SU-DHL-6 (cell line): ENCODE measurements around the gene PLAGL2.
A peak's percentile ranks its signal among the peaks of the same experiment; 100 is the strongest.

Experiments used
- H2AFZ ChIP-seq: fragments of 200-600 bp; sonication (generic); 2 replicates; pipeline ENCODE4 v1.6.1; 2014; ENCODE audit warnings: low read depth, mild to moderate bottlenecking, moderate library complexity, mixed read lengths, antibody characterized with exemption, low read length; ENCODE audit not compliant: severe bottlenecking
- H3F3A ChIP-seq: fragments of 200-600 bp; shearing (Covaris generic); 2 replicates; pipeline ENCODE4 v1.6.0; 2016; ENCODE audit warnings: antibody characterized with exemption, mild to moderate bottlenecking; ENCODE audit not compliant: insufficient read depth
- H3K27ac ChIP-seq: fragments of 200-600 bp; sonication (generic); 2 replicates; pipeline ENCODE4 v1.5.1; 2016; ENCODE audit warnings: low read depth, mild to moderate bottlenecking, low read length, moderate library complexity, mixed read lengths
- H3K27me3 ChIP-seq: fragments of 200-600 bp; sonication (generic), shearing (Covaris generic); 2 replicates; pipeline ENCODE4 v1.6.0; 2014; ENCODE audit warnings: mild to moderate bottlenecking, low read length
- H3K36me3 ChIP-seq: fragments of 200-600 bp; sonication (generic); 2 replicates; pipeline ENCODE4 v1.6.1; 2014; ENCODE audit warnings: mild to moderate bottlenecking, low read length, mixed read lengths
- H3K4me2 ChIP-seq: fragments of 300-600, 200-600 bp; shearing (Covaris generic), sonication (generic); 2 replicates; pipeline ENCODE4 v1.6.0; 2014; ENCODE audit warnings: low read length, low read depth, mild to moderate bottlenecking; ENCODE audit not compliant: poor library complexity, severe bottlenecking
- H3K4me3 ChIP-seq: fragments of 200-600 bp; sonication (generic); 2 replicates; pipeline ENCODE4 v1.5.1; 2014; ENCODE audit warnings: antibody characterized with exemption, low read length, mild to moderate bottlenecking, mixed read lengths; ENCODE audit not compliant: insufficient read depth, poor library complexity, severe bottlenecking
- H3K79me2 ChIP-seq: fragments of 200-600 bp; sonication (generic); 2 replicates; pipeline ENCODE4 v1.6.1; 2014; ENCODE audit warnings: mild to moderate bottlenecking, low read length, moderate library complexity; ENCODE audit not compliant: insufficient read depth
- H3K9ac ChIP-seq: fragments of 200-600 bp; sonication (generic); 2 replicates; pipeline ENCODE4 v1.7.0; 2014; ENCODE audit warnings: mild to moderate bottlenecking, low read length
- H3K9me2 ChIP-seq: fragments of 200-600 bp; sonication (generic); replicated peaks from 2 replicates; pipeline ENCODE4 v1.6.1; 2014; ENCODE audit warnings: low read length; ENCODE audit not compliant: insufficient read depth
- H3K9me3 ChIP-seq: fragments of 200-600 bp; sonication (generic); 2 replicates; pipeline ENCODE4 v1.6.1; 2014; ENCODE audit warnings: low read length, mixed read lengths; ENCODE audit not compliant: insufficient read depth
- H4K20me1 ChIP-seq: fragments of 200-600 bp; sonication (generic); 2 replicates; pipeline ENCODE4 v1.6.1; 2014; ENCODE audit warnings: low read depth, mild to moderate bottlenecking, antibody characterized with exemption, low read length, moderate library complexity, mixed read lengths
- CTCF ChIP-seq: fragments of 200-600 bp; sonication (generic); IDR thresholded peaks from one replicate; pipeline ENCODE4 v1.5.1; 2017; ENCODE audit warnings: antibody characterized with exemption, mild to moderate bottlenecking, low read length, moderate library complexity; ENCODE audit not compliant: insufficient read depth, poor library complexity, severe bottlenecking
- EZH2phosphoT487 ChIP-seq: fragments of 200-600 bp; sonication (generic), shearing (Covaris generic); conservative IDR thresholded peaks from 2 replicates; pipeline ENCODE4 v1.6.1; 2018; ENCODE audit warnings: mild to moderate bottlenecking, antibody characterized with exemption, low read length, moderate library complexity, mixed read lengths

PLAGL2 gene

GRCh38 chr20:32157611-32158010 lies 49.9 kb downstream of the PLAGL2 start:
- peaks cover 5% of the 10 kb centered on the region; the same call in 1 of the 2 replicates for H3K36me3 ChIP-seq
- H3K27ac ChIP-seq = no peak overlapping the region
- no peak overlapping the region for H3K4me2 ChIP-seq
- H3K79me2 ChIP-seq = no peaks in the 10 kb centered on the region
- no peaks in the 10 kb centered on the region for H3K9me2 ChIP-seq
- no peaks in the 10 kb centered on the region for H3K9me3 ChIP-seq
- no peak overlapping the region for H3K9ac ChIP-seq
- no peak for TF ChIP-seq CTCF
- TF ChIP-seq EZH2phosphoT487 = no peak
- no peaks in the 10 kb centered on the region for H4K20me1 ChIP-seq
- no peaks in the 10 kb centered on the region for H3F3A ChIP-seq
- no peak overlapping the region for H2AFZ ChIP-seq
- H3K4me3 ChIP-seq = no peak overlapping the region
- no peaks in the 10 kb centered on the region for H3K27me3 ChIP-seq

GRCh38 chr20:32155017-32155981 lies 52.2 kb downstream of the PLAGL2 start:
- Histone ChIP-seq H3K27me3 (no peaks in the 10 kb centered on the region), H3K36me3 (no peaks in the 10 kb centered on the region), H3K9me3 (no peaks in the 10 kb centered on the region), H3K4me3 (no peak overlapping the region), H3K4me2 (no peak overlapping the region), H3K9ac (no peak overlapping the region), H3K27ac (no peak overlapping the region), H3F3A (no peaks in the 10 kb centered on the region), H3K9me2 (no peaks in the 10 kb centered on the region), H4K20me1 (no peaks in the 10 kb centered on the region), H2AFZ (no peak overlapping the region), H3K79me2 (no peaks in the 10 kb centered on the region)
- peak; percentile 13 for TF ChIP-seq CTCF
- no peak for TF ChIP-seq EZH2phosphoT487

- H4K20me1 ChIP-seq = no peaks in the 10 kb centered on the region
- no peak overlapping the region for H3K27ac ChIP-seq
- TF ChIP-seq EZH2phosphoT487 (no peak), CTCF (no peak)
- no peaks in the 10 kb centered on the region for H3K9me3 ChIP-seq
- H3K4me2 ChIP-seq = no peak overlapping the region
- no peaks in the 10 kb centered on the region for H3F3A ChIP-seq
- H3K36me3 ChIP-seq = no peaks in the 10 kb centered on the region
- no peaks in the 10 kb centered on the region for H3K79me2 ChIP-seq
- H3K9me2 ChIP-seq = no peaks in the 10 kb centered on the region
- H3K27me3 ChIP-seq = no peaks in the 10 kb centered on the region
- no peak overlapping the region for H2AFZ ChIP-seq
- no peak overlapping the region for H3K4me3 ChIP-seq
- no peak overlapping the region for H3K9ac ChIP-seq
These were observed 53.8 kb downstream of the PLAGL2 start for GRCh38 chr20:32153771-32154170.
